ENCODE results near the gene CCDC149. TPM values are rescaled to one million over a fixed set of nuclear protein-coding genes. Genes with fewer than 3 reads are reported as not detected.

The CCDC149 gene
- total and polyA plus RNA-seq, 2 donors (not counting 3 experiments of a cell fraction or from before 2014, with no cell fraction given): 7.8 to 11.3 TPM

DNA sequence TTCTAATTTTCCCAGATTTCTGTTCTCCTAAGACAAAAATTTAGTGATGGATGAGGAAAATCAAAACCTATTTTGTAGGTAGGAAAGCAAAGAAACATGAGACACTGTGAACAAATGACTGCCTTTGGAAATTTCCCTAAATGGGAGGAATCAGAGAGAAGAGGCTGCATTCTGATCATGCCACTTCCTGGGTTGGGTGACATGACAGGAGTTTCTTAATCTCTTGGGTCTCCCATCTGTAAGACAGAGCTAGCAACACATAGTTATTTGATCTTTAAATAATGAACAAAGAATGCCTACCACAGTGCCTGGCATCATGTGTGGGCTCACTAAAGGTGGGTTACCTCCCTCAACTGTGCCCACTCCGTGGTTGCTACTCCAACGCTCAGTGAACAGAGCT, 57.1 kb downstream of the CCDC149 start:
- DNase-seq (ENCODE audit: low read depth, low spot score): no peak
- H3K9me1 ChIP-seq (replicated peaks; ENCODE audit: control insufficient read depth, extremely low read depth, insufficient read depth, low read length): no peaks in the 10 kb centered on the region
- H3K9ac ChIP-seq (replicated peaks; ENCODE audit: extremely low read depth, insufficient read depth, low read length): no peak overlapping the region
- H4K20me1 ChIP-seq (replicated peaks; ENCODE audit: control insufficient read depth, extremely low read depth, insufficient read depth, low read length): no peaks in the 10 kb centered on the region
- BruUV-seq (replicated peaks): no TSS peak
- dilution Hi-C loops (cut with MboI; ENCODE audit: extremely low pct_ligation_motif_present, low sequenced_read_pairs): no loop called here
- CTCF ChIA-PET: interaction anchor here (0.5 to 1.1 kb wide), 2 partner anchors 13 to 742 kb away, joined by 3 to 4 read pairs; no protein-coding TSS in a partner anchor
- no peak for FAIRE-seq
- H3K4me2 ChIP-seq (ENCODE audit: insufficient read depth, low read length): no peak overlapping the region
- TF ChIP-seq POLR2A (IDR thresholded peaks at IDR 0.05; ENCODE audit: low read depth, low read length) (no peak), JUN (IDR thresholded peaks at IDR 0.05; ENCODE audit: borderline replicate concordance, insufficient read depth, insufficient read length, low read depth) (no peak)
- TF ChIP-seq, protein P1, sequence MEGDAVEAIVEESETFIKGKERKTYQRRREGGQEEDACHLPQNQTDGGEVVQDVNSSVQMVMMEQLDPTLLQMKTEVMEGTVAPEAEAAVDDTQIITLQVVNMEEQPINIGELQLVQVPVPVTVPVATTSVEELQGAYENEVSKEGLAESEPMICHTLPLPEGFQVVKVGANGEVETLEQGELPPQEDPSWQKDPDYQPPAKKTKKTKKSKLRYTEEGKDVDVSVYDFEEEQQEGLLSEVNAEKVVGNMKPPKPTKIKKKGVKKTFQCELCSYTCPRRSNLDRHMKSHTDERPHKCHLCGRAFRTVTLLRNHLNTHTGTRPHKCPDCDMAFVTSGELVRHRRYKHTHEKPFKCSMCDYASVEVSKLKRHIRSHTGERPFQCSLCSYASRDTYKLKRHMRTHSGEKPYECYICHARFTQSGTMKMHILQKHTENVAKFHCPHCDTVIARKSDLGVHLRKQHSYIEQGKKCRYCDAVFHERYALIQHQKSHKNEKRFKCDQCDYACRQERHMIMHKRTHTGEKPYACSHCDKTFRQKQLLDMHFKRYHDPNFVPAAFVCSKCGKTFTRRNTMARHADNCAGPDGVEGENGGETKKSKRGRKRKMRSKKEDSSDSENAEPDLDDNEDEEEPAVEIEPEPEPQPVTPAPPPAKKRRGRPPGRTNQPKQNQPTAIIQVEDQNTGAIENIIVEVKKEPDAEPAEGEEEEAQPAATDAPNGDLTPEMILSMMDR (IDR thresholded peaks at IDR 0.05; ENCODE audit: extremely low read depth in 1 of 2, insufficient read depth in 1 of 2, low read depth in 1 of 2, low read length in 2 of 2): no peak
- no peak overlapping the region for H3K27ac ChIP-seq (ENCODE audit: insufficient read depth, low read depth, low read length)
- peaks cover 31% of the 10 kb centered on the region for H3K4me1 ChIP-seq (ENCODE audit: control insufficient read depth, extremely low read depth, insufficient read depth, low read length)
- no peaks in the 10 kb centered on the region for H3K36me3 ChIP-seq (ENCODE audit: control insufficient read depth in 2 of 2, extremely low read depth in 1 of 2, insufficient read depth in 2 of 2, low read length in 2 of 2)
- H3K27me3 ChIP-seq (ENCODE audit: control insufficient read depth in 2 of 2, insufficient read depth in 2 of 2, low read length in 2 of 2): no peaks in the 10 kb centered on the region
- H3K4me3 ChIP-seq (replicated peaks in 1 of 3; ENCODE audit: insufficient read depth in 1 of 3, low read depth in 1 of 3, low read length in 3 of 3): no peak overlapping the region
- H3K9me3 ChIP-seq (replicated peaks; ENCODE audit: control insufficient read depth, insufficient read depth, low read length): no peaks in the 10 kb centered on the region
- intact Hi-C loops (cut with micrococcal nuclease): no loop called here
- no peaks in the 10 kb centered on the region for H3K79me2 ChIP-seq (ENCODE audit: control insufficient read depth, insufficient read depth, low read length)
- POLR2A ChIA-PET: no interaction called here
- H2AFZ ChIP-seq (ENCODE audit: low read depth, low read length): no peak overlapping the region

DNA sequence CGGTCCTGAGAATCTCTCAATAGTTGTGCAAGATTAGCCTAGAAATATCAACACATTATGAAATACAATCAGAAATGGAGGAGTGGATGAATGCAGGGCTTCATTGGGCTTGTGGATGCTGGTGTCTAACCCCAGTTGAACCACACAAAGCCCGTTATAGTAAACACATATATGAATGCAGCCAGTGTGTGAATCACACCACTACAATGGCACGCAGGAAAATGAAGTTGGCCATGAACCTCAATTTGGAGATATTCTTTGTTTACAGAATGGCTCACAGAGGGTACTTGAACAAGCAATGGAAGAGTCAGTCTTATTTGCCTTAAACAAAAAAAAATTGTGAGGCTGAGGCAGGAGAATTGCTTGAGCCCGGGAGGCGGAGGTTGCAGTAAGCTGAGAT, 59.7 kb downstream of the CCDC149 start:
- Histone ChIP-seq H3K4me1 (ENCODE audit: control insufficient read depth, extremely low read depth, insufficient read depth, low read length) (peaks cover 28% of the 10 kb centered on the region), H3K79me2 (ENCODE audit: control insufficient read depth, insufficient read depth, low read length) (no peaks in the 10 kb centered on the region), H3K4me2 (ENCODE audit: insufficient read depth, low read length) (no peak overlapping the region), H3K4me3 (replicated peaks in 1 of 3; ENCODE audit: insufficient read depth in 1 of 3, low read depth in 1 of 3, low read length in 3 of 3) (no peak overlapping the region), H3K36me3 (ENCODE audit: control insufficient read depth in 2 of 2, extremely low read depth in 1 of 2, insufficient read depth in 2 of 2, low read length in 2 of 2) (no peaks in the 10 kb centered on the region), H3K27ac (ENCODE audit: insufficient read depth, low read depth, low read length) (no peak overlapping the region), H4K20me1 (replicated peaks; ENCODE audit: control insufficient read depth, extremely low read depth, insufficient read depth, low read length) (no peaks in the 10 kb centered on the region), H3K9me3 (replicated peaks; ENCODE audit: control insufficient read depth, insufficient read depth, low read length) (no peaks in the 10 kb centered on the region), H3K27me3 (ENCODE audit: control insufficient read depth in 2 of 2, insufficient read depth in 2 of 2, low read length in 2 of 2) (no peaks in the 10 kb centered on the region), H3K9ac (replicated peaks; ENCODE audit: extremely low read depth, insufficient read depth, low read length) (no peak overlapping the region), H3K9me1 (replicated peaks; ENCODE audit: control insufficient read depth, extremely low read depth, insufficient read depth, low read length) (no peaks in the 10 kb centered on the region), H2AFZ (ENCODE audit: low read depth, low read length) (no peak overlapping the region)
- no TSS peak for BruUV-seq (replicated peaks)
- ChIA-PET CTCF (interaction anchor here (1.6 kb wide), 1 partner anchor 127 kb away, joined by 6 read pairs; no protein-coding TSS in a partner anchor), POLR2A (no interaction called here)
- TF ChIP-seq, protein P1 (IDR thresholded peaks at IDR 0.05; ENCODE audit: extremely low read depth in 1 of 2, insufficient read depth in 1 of 2, low read depth in 1 of 2, low read length in 2 of 2): no peak
- TF ChIP-seq POLR2A (IDR thresholded peaks at IDR 0.05; ENCODE audit: low read depth, low read length) (no peak), GATA2 (IDR thresholded peaks at IDR 0.05; ENCODE audit: insufficient read depth, insufficient read length, low read depth, low read length) (no peak), MYC (IDR thresholded peaks at IDR 0.05; ENCODE audit: low read depth, low read length) (no peak), JUN (IDR thresholded peaks at IDR 0.05; ENCODE audit: borderline replicate concordance, insufficient read depth, insufficient read length, low read depth) (no peak), FOS (IDR thresholded peaks at IDR 0.05; ENCODE audit: borderline replicate concordance, insufficient read depth, low read length) (no peak), EZH2 (IDR thresholded peaks at IDR 0.05; ENCODE audit: borderline replicate concordance, low read depth, low read length, severe bottlenecking) (no peak), POLR2AphosphoS5 (IDR thresholded peaks at IDR 0.05; ENCODE audit: insufficient read depth, low read depth, low read length) (no peak)
- TF ChIP-seq, protein P2, sequence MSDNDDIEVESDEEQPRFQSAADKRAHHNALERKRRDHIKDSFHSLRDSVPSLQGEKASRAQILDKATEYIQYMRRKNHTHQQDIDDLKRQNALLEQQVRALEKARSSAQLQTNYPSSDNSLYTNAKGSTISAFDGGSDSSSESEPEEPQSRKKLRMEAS (IDR thresholded peaks at IDR 0.05; ENCODE audit: insufficient read depth, insufficient read length): no peak
- intact Hi-C loops (cut with micrococcal nuclease): no loop called here
- dilution Hi-C loops (cut with MboI; ENCODE audit: extremely low pct_ligation_motif_present, low sequenced_read_pairs): no loop called here
- FAIRE-seq: peak; percentile 38
- peak; percentile 54 for DNase-seq (ENCODE audit: low read depth, low spot score)

Data from endothelial cell of umbilical vein (primary cell).